SK-N-MC (cell line): ENCODE results near the gene CHGA.

Experiments
- EZH2 ChIP-seq: fragments of 200-600 bp; sonication (generic); IDR thresholded peaks from one replicate; pipeline ENCODE4 v1.6.1; 2017; ENCODE audit warnings: antibody characterized with exemption
- FOXP2 ChIP-seq: optimal IDR thresholded peaks from 2 replicates; pipeline ENCODE3; 2011; ENCODE audit warnings: mild to moderate bottlenecking, moderate library complexity; ENCODE audit not compliant: insufficient read depth; ENCODE audit errors: extremely low read length, control extremely low read depth
- POLR2AphosphoS5 ChIP-seq: IDR thresholded peaks from 2 replicates; pipeline ENCODE4 v1.6.1; 2012; ENCODE audit warnings: mild to moderate bottlenecking, low read depth, low read length, borderline replicate concordance

GRCh38 chr14:92941531-92941930 lies 18.6 kb downstream of the CHGA start:
- no peak for TF ChIP-seq EZH2
- no peak for TF ChIP-seq POLR2AphosphoS5
- no peak for TF ChIP-seq FOXP2
